Measurements from ENCODE around the gene KIF18B. TPM values are rescaled to one million over a fixed set of nuclear protein-coding genes. Genes with fewer than 3 reads are reported as not detected.

The KIF18B gene
- polyA plus RNA-seq, 12 donors = 5.0 to 17.5 (median 9.3) TPM; not detected in 1

- DNase-seq = peak; percentile 78
Measured at GRCh38 chr17:44919885-44920564, 27.5 kb downstream of the KIF18B start.

DNA sequence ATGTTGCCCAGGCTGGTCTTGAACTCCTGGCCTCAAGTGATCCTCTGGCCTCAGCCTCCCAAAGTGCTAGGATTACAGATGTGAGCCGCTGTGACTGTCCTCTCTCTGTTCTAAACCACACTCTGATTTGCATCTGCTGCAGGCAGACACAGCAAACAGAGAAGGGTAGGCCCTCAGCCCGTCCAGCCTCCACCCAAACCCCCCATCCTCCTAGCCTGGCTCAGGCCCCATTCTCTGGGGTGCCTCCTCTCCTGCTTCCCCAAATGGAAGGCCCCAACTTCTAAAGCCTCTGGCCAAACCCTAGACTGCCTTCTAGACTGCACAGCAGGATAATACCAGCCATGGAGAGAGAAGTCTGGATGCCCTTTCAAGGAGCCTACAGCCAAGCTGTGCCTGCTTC, 28.2 kb downstream of the KIF18B start:
- no peak for DNase-seq

DNA sequence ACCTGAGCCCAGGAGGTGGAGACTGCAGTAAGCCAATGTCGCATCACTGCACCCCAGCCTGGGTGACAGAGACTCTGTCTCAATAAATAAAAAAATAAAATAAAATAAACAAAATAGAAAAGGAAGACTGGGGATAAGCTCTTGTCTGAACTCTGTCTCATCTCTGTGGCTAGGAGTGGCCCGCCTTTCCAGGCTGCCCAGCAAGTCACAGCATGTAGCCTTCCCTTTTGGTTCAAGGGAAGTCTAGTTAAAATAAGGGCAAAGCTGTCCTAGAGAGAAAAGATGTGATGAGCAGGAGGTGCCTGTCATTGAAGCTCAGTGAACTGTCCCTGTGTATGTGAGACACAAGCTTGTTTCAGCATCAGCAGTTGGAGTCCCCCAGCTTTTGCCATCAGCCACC, 29.6 kb downstream of the KIF18B start:
- no peak for DNase-seq

- DNase-seq = no peak
Measured at GRCh38 chr17:44917456-44917855, 30.1 kb downstream of the KIF18B start.

- peak; percentile 43 for DNase-seq
Measured at GRCh38 chr17:44916781-44917241, 30.8 kb downstream of the KIF18B start.

- no peak for DNase-seq
Measured at GRCh38 chr17:44915862-44916780, 31.5 kb downstream of the KIF18B start.

GRCh38 chr17:44915321-44915726, 32.2 kb downstream of the KIF18B start, which contains the start of gene GFAP:
TSS of gene GFAP (minus strand) at chr17:44915500. CDS start at chr17:44915486, 14 bp downstream.
- no peak for DNase-seq

- DNase-seq = no peak
Measured at GRCh38 chr17:44914698-44915271, 32.8 kb downstream of the KIF18B start.

DNA sequence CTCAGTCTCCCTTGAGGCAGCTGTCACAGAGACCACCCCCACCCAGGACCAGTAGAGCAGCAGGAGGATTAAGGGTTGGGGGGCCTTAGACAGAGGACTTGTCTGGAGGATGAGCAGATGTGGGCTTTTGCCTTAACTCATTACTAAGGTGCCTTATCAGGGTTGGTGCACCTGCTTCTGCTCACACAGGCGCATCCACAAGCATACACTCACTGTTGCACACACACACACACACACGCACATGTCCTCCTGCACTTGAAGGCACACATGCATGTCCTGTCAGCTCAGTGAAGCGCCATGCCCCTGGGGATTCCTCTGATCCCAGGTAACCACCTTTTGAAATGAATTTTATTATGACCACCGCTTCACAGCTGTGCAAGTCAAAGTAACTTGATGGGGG, 33.4 kb downstream of the KIF18B start:
- DNase-seq = no peak

DNA sequence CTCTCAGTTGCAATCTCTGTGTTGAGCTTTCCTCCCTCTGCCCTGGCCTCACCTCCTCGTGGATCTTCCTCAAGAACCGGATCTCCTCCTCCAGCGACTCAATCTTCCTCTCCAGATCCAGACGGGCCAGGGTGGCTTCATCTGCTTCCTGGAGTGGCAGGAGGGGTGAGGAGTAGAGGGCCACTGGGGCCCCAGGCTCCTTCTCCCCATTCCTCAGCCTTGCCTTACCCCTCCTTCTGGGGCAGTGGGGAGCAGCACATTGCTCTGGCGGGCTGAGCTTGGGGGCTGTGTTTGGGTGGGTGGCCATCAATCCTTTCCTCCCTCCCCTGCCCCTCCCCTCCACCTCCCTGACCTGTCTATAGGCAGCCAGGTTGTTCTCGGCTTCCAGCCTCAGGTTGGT, 33.9 kb downstream of the KIF18B start:
- no peak for DNase-seq

DNA sequence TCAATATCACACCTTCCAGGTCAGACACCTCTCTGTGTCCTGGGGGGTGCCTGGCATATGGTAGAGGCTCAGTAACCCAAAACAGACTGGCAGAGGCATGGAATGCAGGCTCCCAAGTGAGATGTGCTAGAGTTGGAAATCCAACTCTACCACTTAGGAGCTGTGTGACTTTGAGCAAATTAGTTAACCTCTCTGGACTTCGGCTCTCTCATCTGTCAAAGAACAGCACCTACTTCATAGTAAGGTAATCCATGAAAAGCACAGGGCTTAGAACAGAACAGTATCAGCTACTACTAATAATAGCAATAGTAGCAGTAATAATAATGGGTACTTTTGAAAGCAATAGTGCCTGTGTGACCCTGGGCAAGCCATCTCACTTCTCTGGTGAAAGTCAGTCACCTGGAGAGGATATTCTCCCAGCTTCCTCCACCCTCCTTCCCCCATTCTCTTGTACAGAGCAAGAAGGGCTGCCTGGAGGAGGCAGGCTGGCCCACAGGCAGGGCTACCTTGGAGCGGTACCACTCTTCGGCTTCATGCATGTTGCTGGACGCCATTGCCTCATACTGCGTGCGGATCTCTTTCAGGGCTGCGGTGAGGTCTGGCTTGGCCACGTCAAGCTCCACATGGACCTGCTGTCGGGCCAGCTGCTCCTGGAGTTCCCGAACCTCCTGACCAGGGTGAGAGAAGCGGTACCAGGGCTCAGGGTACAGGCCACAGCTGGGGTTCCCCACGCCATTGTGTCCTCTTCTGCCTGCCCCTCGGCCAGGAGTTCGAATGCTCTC, 34.6 kb downstream of the KIF18B start:
- no peak for DNase-seq

GRCh38 chr17:44911133-44912001, 36.2 kb downstream of the KIF18B start:
- DNase-seq = no peak

DNA sequence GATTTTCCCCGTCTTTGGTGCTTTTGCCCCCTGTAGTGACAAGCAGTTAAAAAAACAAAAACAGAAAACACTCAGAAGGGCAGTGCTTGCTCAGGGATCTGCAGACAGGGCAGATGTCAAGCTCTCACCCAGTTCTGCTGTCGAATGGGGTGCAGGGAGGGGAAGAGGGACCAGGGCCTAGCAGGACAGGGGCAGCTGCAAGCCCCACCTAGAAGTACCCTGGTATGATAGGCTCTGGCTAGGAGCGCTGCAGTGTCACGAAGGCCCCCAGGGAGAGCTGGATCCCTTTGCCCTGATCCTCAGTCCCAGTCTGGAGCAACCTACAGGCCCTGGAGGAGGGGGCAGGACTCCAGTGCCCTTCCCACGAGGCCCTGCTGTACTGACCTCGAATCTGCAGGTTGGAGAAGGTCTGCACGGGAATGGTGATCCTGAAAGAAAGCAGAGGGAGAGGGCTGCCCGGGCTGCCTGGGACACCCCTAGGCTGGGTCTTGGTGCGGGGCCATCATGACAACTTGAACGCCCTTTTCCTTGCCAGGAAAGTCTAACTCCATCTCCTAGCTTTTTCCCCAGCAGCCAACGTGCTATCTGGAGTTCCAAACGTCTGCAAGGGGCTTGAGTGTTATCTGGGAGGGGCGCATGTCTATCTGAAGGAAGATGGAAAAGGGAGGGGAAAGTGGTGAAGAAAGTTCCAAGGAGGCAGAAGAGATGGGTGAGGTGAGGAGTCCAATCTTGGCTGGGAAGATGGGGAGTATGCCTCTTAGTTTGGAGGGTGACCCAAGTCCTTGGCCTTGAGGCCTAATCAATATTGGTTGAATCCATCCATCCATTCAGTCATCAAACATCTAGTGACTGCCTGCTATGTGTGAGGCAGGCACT, 37.1 kb downstream of the KIF18B start:
- no peak for DNase-seq

- no peak for DNase-seq
Measured at GRCh38 chr17:44909681-44910144, 37.9 kb downstream of the KIF18B start.

DNA sequence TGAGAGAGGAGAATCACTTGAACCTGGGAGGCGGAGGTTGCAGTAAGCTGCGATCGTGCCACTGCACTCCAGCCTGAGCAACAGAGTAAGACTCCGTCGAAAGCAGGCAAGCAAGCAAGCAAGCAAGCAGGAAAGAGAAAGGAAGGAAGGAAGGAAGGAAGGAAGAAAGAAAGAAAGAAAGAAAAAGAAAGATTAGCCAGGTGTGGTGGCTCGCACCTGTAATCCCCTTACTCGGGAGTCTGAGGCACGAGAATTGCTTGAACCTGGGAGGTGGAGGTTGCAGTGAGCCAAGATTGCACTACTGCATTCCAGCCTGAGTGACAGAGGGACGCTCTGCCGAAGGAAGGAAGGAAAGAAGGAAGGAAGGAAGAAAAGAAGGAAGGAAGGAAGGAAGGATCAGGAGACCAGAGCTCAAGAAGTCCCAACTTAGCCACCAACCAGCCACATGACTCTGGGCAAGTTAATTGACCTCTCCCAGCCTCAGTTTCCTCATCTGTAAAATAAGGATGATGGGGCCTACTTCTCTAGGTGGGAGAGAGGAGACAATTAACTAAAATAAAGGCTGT, 38.7 kb downstream of the KIF18B start:
- DNase-seq = no peak

DNA sequence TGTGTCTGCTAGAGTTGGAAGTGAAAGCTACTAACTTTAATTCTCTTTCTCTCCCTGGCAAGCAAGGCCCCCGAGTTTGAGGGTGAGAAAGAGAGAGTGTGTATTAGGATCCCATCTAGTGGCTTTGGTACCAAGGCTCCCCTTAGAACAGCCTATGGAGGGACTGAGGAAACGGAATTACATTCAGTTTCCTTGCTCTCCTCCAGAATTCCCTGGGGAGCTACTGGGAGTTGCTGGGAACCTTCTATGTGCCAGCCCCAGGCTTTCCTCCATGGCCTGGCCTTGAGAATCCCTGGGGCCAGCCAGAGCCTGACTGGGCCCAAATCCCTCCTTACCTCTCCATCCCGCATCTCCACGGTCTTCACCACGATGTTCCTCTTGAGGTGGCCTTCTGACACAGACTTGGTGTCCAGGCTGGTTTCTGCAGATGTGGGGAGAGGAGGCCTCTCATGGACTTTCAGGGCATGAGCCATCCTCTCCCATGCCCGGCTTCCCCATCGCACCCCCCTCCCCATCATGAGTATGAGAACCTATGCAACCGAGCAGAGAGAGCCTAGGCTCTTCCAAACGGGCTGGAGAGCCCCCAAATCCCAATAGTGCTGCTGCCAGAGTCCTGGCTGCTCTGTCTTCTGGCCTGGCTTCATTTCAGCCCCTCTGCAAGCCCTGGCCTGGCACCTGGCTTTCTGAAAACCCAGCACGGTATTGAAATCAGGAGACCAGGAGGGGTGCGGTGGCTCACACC, 39.7 kb downstream of the KIF18B start:
- DNase-seq = no peak

- no peak for DNase-seq
Measured at GRCh38 chr17:44906763-44907728, 40.5 kb downstream of the KIF18B start.
